HepG2 (cell line): ENCODE data around the gene HELT. TPM values are rescaled to one million over a fixed set of nuclear protein-coding genes. Genes with fewer than 3 reads are reported as not detected.

Experiments used
- ATAC-seq: fragments of 200-7000 bp; cut with Tn5 transposase; 3 replicates; pipeline ENCODE4 v1.9.1; 2020; ENCODE audit warnings: mild to moderate bottlenecking, moderate library complexity
- BruUV-seq: library from RNA; stranded (reverse); fragments of 400-500 nt; replicated peaks from 2 replicates; lab custom pipeline; 2021; lab: Mats Ljungman, UMichigan
- CTCF ChIA-PET: fragments of 300-600 bp; formaldehyde crosslinking; extraction: SDS; loops from one replicate; lab custom pipeline; 2021; ENCODE audit warnings: low total read pairs, inconsistent platforms, low intra/inter-chr PET ratio; lab: Yijun Ruan, JAX
- POLR2A ChIA-PET: fragments of 350-600 bp; sonication (Branson Sonifier 250); formaldehyde crosslinking; loops from one replicate; lab custom pipeline; 2020; ENCODE audit warnings: antibody characterized with exemption, inconsistent platforms; lab: Yijun Ruan, JAX
- DNase-seq: peaks from one replicate; pipeline ENCODE4 v3.0.0-alpha.2; 2015; ENCODE audit warnings: low spot score
- FAIRE-seq: peaks from 3 replicates; lab custom pipeline; 2011; peaks lifted over from hg19 to GRCh38; lab: Jason Lieb, UNC
- H2AFZ ChIP-seq: one replicate; pipeline ENCODE4 v1.6.1; 2011; ENCODE audit warnings: low read length, inconsistent platforms
- H3K27ac ChIP-seq: fragments of 300-600 bp; 3 replicates; pipeline ENCODE4 v1.8.0; 2011; ENCODE audit warnings: mixed run types, mild to moderate bottlenecking, mixed read lengths, low read length, inconsistent platforms; ENCODE audit not compliant: insufficient read depth; ENCODE audit errors: extremely low read length
- H3K27me3 ChIP-seq, 2 experiments: fragments of 200-600 bp in 1 of 2; 2 replicates in 1 of 2; 3 replicates in 1 of 2; pipeline versions ENCODE4 v1.6.0 to v1.8.0; 2011; ENCODE audit warnings: low read length in 2 of 2, mild to moderate bottlenecking in 2 of 2, moderate library complexity in 2 of 2, inconsistent platforms in 1 of 2; ENCODE audit not compliant: insufficient read depth in 2 of 2, control insufficient read depth in 1 of 2
- H3K36me3 ChIP-seq, 2 experiments: fragments of 200-600 bp in 1 of 2; replicated peaks in 1 of 2; 2 replicates in 1 of 2; 3 replicates in 1 of 2; pipeline versions ENCODE4 v1.5.1 to v1.8.0; 2011; ENCODE audit warnings: low read length in 2 of 2, inconsistent platforms in 1 of 2; ENCODE audit not compliant: insufficient read depth in 2 of 2, control insufficient read depth in 1 of 2
- H3K4me1 ChIP-seq: 2 replicates; pipeline ENCODE4 v1.5.1; 2012; ENCODE audit warnings: low read length, inconsistent platforms; ENCODE audit not compliant: insufficient read depth
- H3K4me2 ChIP-seq: 2 replicates; pipeline ENCODE4 v1.6.0; 2011; ENCODE audit warnings: low read depth, low read length, inconsistent platforms
- H3K4me3 ChIP-seq, 3 experiments: fragments of 200-600 bp in 1 of 3; sonication (generic), shearing (Covaris generic) in 1 of 3; replicated peaks in 1 of 3; 2 replicates each; pipeline ENCODE4 v1.5.1; 2011 to 2016; ENCODE audit warnings: low read length in 3 of 3, inconsistent platforms in 2 of 3, low read depth in 2 of 3, mild to moderate bottlenecking in 2 of 3, control low read depth in 1 of 3, mixed read lengths in 1 of 3; ENCODE audit not compliant: insufficient read depth in 1 of 3
- H3K79me2 ChIP-seq: one replicate; pipeline ENCODE4 v1.6.1; 2011; ENCODE audit warnings: low read length, inconsistent platforms; ENCODE audit not compliant: insufficient read depth
- H3K9ac ChIP-seq: 2 replicates; pipeline ENCODE4 v1.6.0; 2011; ENCODE audit warnings: mild to moderate bottlenecking, low read depth, low read length, inconsistent platforms; ENCODE audit not compliant: insufficient read depth
- H3K9me3 ChIP-seq: 2 replicates; pipeline ENCODE4 v1.5.1; 2012; ENCODE audit warnings: mild to moderate bottlenecking, low read length
- H4K20me1 ChIP-seq: 2 replicates; pipeline ENCODE4 v1.6.0; 2011; ENCODE audit warnings: inconsistent platforms, mild to moderate bottlenecking, low read length, moderate library complexity; ENCODE audit not compliant: insufficient read depth
- EED ChIP-seq: sonication (generic); formaldehyde crosslinking; IDR thresholded peaks from 2 replicates; pipeline ENCODE4 v1.5.0; 2020; ENCODE audit warnings: mild to moderate bottlenecking, missing genetic modification reagents
- SIN3A ChIP-seq: IDR thresholded peaks from 2 replicates; pipeline ENCODE4 v1.6.1; 2011; ENCODE audit warnings: low read depth, mild to moderate bottlenecking, control low read depth, low read length, borderline replicate concordance
- SPEN ChIP-seq: sonication (generic); formaldehyde crosslinking; IDR thresholded peaks from 2 replicates; pipeline ENCODE4 v1.5.1; 2020; ENCODE audit warnings: low read depth, mild to moderate bottlenecking, missing genetic modification reagents
- SRSF4 ChIP-seq: fragments of 200-400 bp; formaldehyde crosslinking; IDR thresholded peaks from one replicate; pipeline ENCODE4 v1.6.1; 2018; ENCODE audit warnings: mild to moderate bottlenecking, low read depth, low read length, moderate library complexity; ENCODE audit not compliant: poor library complexity, severe bottlenecking
- TAF15 ChIP-seq: fragments of 200-400 bp; formaldehyde crosslinking; IDR thresholded peaks from one replicate; pipeline ENCODE4 v1.6.1; 2018; ENCODE audit warnings: mild to moderate bottlenecking, low read depth, low read length; ENCODE audit not compliant: poor library complexity, severe bottlenecking
- ZC3H13 ChIP-seq: sonication (generic); formaldehyde crosslinking; IDR thresholded peaks from 2 replicates; pipeline ENCODE4 v1.8.1; 2023; ENCODE audit warnings: mild to moderate bottlenecking, missing genetic modification reagents, moderate library complexity
- ZFP82 ChIP-seq: sonication (generic); formaldehyde crosslinking; IDR thresholded peaks from 2 replicates; pipeline ENCODE4 v1.5.1; 2020; ENCODE audit warnings: mild to moderate bottlenecking, missing genetic modification reagents, borderline replicate concordance
- ZNF431 ChIP-seq: sonication (generic); formaldehyde crosslinking; IDR thresholded peaks from 2 replicates; pipeline ENCODE4 v1.9.0; 2022; ENCODE audit warnings: missing genetic modification reagents, low read depth, mild to moderate bottlenecking, borderline replicate concordance
- ZNF549 ChIP-seq: sonication (generic); formaldehyde crosslinking; IDR thresholded peaks from 2 replicates; pipeline ENCODE4 v1.5.0; 2020; ENCODE audit warnings: missing genetic modification reagents
- ZNF644 ChIP-seq: IDR thresholded peaks from 2 replicates; pipeline ENCODE4 v1.6.1; 2016; ENCODE audit warnings: low read depth
- ZNF850 ChIP-seq: sonication (generic); formaldehyde crosslinking; conservative IDR thresholded peaks from 2 replicates; pipeline ENCODE4 v1.9.0; 2021; ENCODE audit warnings: mild to moderate bottlenecking, missing genetic modification reagents
- ZNF891 ChIP-seq: sonication (generic); formaldehyde crosslinking; IDR thresholded peaks from 2 replicates; pipeline ENCODE4 v1.5.0; 2020; ENCODE audit warnings: mild to moderate bottlenecking, missing genetic modification reagents
- WGBS: methylation state at CpG from one replicate; pipeline ENCODE4 v1.1.6; 2017; ENCODE audit warnings: low lambda C conversion rate; 5-methylcytosine and 5-hydroxymethylcytosine counted together
- in situ Hi-C: cut with HindIII; loops from 2 replicates; pipeline ENCODE4 v1.10.0; 2017; ENCODE audit warnings: low pct_unique_long_range_greater_than_20kb; ENCODE audit not compliant: extremely low pct_ligation_motif_present
- intact Hi-C: fragments of 100-400 bp; cut with micrococcal nuclease; formaldehyde crosslinking; loops from one replicate; pipeline ENCODE4 v1.10.0; 2022; ENCODE audit not compliant: unreplicated experiment
- polyA plus RNA-seq, 8 experiments: library from polyadenylated mRNA; depleted of rRNA in 3 of 8; stranded (reverse) in 7 of 8; unstranded in 1 of 8; fragments of >200 nt; fragmentation: Illumina TruSeq in 4 of 8; extraction: Trizol in 4 of 8; gene quantifications; 2 replicates each; pipeline versions ENCODE4 v1.2.1 to v1.2.3, GENCODE V29; 2011 to 2016; ENCODE audit warnings: low read depth in 4 of 8, missing spikeins in 1 of 8, mixed read lengths in 1 of 8; ENCODE audit not compliant: insufficient read depth in 1 of 8
- total RNA-seq, 5 experiments: library from RNA; depleted of rRNA; stranded (reverse); fragments of >200 nt; fragmentation: Illumina TruSeq; extraction: Trizol; gene quantifications; 2 replicates each; pipeline ENCODE4 v1.2.3, GENCODE V29; 2016; ENCODE audit warnings: low read depth in 1 of 5
- TF ChIP-seq, protein P1 (sequence below): sonication (generic); formaldehyde crosslinking; IDR thresholded peaks from 2 replicates; pipeline ENCODE4 v1.4.0; 2020; ENCODE audit warnings: missing genetic modification reagents
- TF ChIP-seq, protein P2 (sequence below): sonication (generic); formaldehyde crosslinking; IDR thresholded peaks from 2 replicates; pipeline ENCODE4 v1.4.0; 2020; ENCODE audit warnings: missing genetic modification reagents, borderline replicate concordance
- TF ChIP-seq, protein P3 (sequence below): sonication (generic); formaldehyde crosslinking; IDR thresholded peaks from 2 replicates; pipeline ENCODE4 v1.4.0; 2020; ENCODE audit warnings: mild to moderate bottlenecking, missing genetic modification reagents

Gene HELT
- total and polyA plus RNA-seq, 2 of the 13 experiments (the other 11 are each of a cell fraction or from before 2014, with no cell fraction given), result not detected

DNA sequence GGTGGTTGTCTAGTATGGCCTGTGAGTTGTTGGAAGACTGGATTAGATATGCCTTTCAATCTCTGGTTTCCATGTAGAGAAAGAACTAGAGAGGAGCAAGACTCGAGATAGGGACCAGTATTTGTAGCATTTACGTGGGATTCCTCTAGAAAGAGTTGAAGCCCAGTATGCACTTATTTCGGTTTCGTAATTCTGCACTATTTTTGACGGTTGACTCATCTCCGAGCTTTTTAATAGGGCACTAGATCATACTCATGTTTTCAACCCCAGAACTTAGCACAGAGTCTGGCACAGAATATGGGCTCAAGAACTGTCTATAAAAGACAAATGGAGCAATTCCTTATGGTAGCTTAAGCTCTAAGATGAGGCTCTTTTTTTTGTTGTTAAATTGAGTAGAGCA is 15.7 kb downstream of the HELT start:
- H2AFZ ChIP-seq, result no peak overlapping the region
- peaks cover 1 to 22% of the 10 kb centered on the region in 2 experiments; a peak in 2 of 5 replicates for H3K27me3 ChIP-seq
- ATAC-seq (no peak), FAIRE-seq (no peak), DNase-seq (no peak)
- no peaks in the 10 kb centered on the region for H3K4me1 ChIP-seq
- H3K9ac ChIP-seq, result no peak overlapping the region
- no peaks in the 10 kb centered on the region for H4K20me1 ChIP-seq
- WGBS, result 58% methylated on average over 6 of the region's 6 CpGs
- TF ChIP-seq SPEN (CRISPR knock-in tag) (no peak), ZNF549 (CRISPR knock-in tag) (no peak), SRSF4 (no peak), SIN3A (no peak)
- TF ChIP-seq, protein P1, sequence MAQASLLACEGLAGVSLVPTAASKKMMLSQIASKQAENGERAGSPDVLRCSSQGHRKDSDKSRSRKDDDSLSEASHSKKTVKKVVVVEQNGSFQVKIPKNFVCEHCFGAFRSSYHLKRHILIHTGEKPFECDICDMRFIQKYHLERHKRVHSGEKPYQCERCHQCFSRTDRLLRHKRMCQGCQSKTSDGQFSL (CRISPR knock-in tag), result no peak
- peaks cover 8% of the 10 kb centered on the region; the same call in 1 of the 2 replicates for H3K9me3 ChIP-seq
- intact Hi-C loops (no loop called here), in situ Hi-C loops (loop anchor here (25.0 kb wide), 1 partner anchor 1003 kb away; no protein-coding TSS in a partner anchor)
- H3K36me3 ChIP-seq, result no peaks in the 10 kb centered on the region
- no peaks in the 10 kb centered on the region for H3K79me2 ChIP-seq
- H3K4me2 ChIP-seq, result no peak overlapping the region
- ChIA-PET POLR2A (no interaction called here), CTCF (no interaction called here)
- BruUV-seq, result no TSS peak
- no peak overlapping the region for H3K27ac ChIP-seq
- H3K4me3 ChIP-seq, result no peak overlapping the region

DNA sequence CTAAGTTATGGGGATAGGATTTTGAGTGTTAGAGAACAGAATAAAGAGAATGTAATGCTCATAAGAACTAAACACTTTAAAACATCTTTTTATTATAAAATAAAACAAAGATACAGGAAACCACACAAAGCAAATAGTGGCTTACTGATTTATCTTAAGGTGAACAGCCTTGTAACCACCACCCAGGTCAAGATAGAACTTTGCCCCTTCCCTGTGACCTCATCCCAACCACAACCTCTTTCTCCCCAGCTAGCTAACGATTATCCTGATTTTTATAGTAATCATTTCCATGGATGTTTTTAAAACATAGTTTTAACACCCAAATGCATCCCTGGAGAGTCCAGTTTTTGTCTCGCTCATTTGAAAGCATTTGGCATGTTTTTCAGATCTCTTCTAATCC is 17.0 kb downstream of the HELT start:
- H4K20me1 ChIP-seq, result no peaks in the 10 kb centered on the region
- in situ Hi-C loops, result loop anchor here (5.0 to 25.0 kb wide), 2 partner anchors 102 to 1002 kb away; no protein-coding TSS in a partner anchor
- intact Hi-C loops, result no loop called here
- TF ChIP-seq, protein P2, sequence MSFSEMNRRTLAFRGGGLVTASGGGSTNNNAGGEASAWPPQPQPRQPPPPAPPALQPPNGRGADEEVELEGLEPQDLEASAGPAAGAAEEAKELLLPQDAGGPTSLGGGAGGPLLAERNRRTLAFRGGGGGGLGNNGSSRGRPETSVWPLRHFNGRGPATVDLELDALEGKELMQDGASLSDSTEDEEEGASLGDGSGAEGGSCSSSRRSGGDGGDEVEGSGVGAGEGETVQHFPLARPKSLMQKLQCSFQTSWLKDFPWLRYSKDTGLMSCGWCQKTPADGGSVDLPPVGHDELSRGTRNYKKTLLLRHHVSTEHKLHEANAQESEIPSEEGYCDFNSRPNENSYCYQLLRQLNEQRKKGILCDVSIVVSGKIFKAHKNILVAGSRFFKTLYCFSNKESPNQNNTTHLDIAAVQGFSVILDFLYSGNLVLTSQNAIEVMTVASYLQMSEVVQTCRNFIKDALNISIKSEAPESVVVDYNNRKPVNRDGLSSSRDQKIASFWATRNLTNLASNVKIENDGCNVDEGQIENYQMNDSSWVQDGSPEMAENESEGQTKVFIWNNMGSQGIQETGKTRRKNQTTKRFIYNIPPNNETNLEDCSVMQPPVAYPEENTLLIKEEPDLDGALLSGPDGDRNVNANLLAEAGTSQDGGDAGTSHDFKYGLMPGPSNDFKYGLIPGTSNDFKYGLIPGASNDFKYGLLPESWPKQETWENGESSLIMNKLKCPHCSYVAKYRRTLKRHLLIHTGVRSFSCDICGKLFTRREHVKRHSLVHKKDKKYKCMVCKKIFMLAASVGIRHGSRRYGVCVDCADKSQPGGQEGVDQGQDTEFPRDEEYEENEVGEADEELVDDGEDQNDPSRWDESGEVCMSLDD (CRISPR knock-in tag), result no peak
- TF ChIP-seq, protein P3, sequence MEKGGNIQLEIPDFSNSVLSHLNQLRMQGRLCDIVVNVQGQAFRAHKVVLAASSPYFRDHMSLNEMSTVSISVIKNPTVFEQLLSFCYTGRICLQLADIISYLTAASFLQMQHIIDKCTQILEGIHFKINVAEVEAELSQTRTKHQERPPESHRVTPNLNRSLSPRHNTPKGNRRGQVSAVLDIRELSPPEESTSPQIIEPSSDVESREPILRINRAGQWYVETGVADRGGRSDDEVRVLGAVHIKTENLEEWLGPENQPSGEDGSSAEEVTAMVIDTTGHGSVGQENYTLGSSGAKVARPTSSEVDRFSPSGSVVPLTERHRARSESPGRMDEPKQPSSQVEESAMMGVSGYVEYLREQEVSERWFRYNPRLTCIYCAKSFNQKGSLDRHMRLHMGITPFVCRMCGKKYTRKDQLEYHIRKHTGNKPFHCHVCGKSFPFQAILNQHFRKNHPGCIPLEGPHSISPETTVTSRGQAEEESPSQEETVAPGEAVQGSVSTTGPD (CRISPR knock-in tag), result no peak
- TF ChIP-seq ZNF431 (CRISPR knock-in tag) (no peak), ZFP82 (no peak), ZNF850 (CRISPR knock-in tag) (no peak), TAF15 (no peak), ZC3H13 (CRISPR knock-in tag) (no peak), ZNF891 (CRISPR knock-in tag) (no peak), ZNF644 (CRISPR knock-in tag) (no peak), EED (CRISPR knock-in tag) (no peak)

More for the DNA sequence above, 17.0 kb downstream of the HELT start:
- FAIRE-seq (no peak), ATAC-seq (no peak), DNase-seq (no peak)
- Histone ChIP-seq H3K79me2 (no peaks in the 10 kb centered on the region), H3K4me2 (no peak overlapping the region), H3K9ac (no peak overlapping the region), H3K9me3 (peaks cover 8% of the 10 kb centered on the region; the same call in 1 of the 2 replicates), H3K4me1 (0 out of 2 replicates have a peak, but pooled peaks cover 6% of the 10 kb centered on the region), H2AFZ (no peak overlapping the region), H3K36me3 (no peaks in the 10 kb centered on the region), H3K27me3 (peaks cover 1 to 15% of the 10 kb centered on the region in 2 experiments; a peak in 2 of 5 replicates), H3K4me3 (no peak overlapping the region), H3K27ac (no peak overlapping the region)
- no TSS peak for BruUV-seq
- WGBS, result 33% methylated on average over 2 of the region's 2 CpGs
- CTCF ChIA-PET, result no interaction called here
- POLR2A ChIA-PET, result no interaction called here
